Activated T-helper 17 cell treated with anti-CD3 and anti-CD28 coated beads, Interleukin-2, amount 50 U/mL, for 72 hours (primary cell): ENCODE results near the gene INO80. TPM values are rescaled to one million over a fixed set of nuclear protein-coding genes. Genes with fewer than 3 reads are reported as not detected.
A peak's percentile ranks its signal among the peaks of the same experiment; 100 is the strongest.

Source experiments
- ATAC-seq: fragments of 150-1000 bp; cut with Tn5 transposase; replicated peaks from 2 replicates; pipeline ENCODE4 v1.10.0; 2021; ENCODE audit warnings: mild to moderate bottlenecking, moderate library complexity
- H3K27ac Mint-ChIP-seq: one replicate; pipeline ENCODE4 v1.8.0; 2022; ENCODE audit warnings: mixed read lengths
- H3K27me3 Mint-ChIP-seq: one replicate; pipeline ENCODE4 v1.8.0; 2022; ENCODE audit warnings: mixed read lengths
- H3K36me3 Mint-ChIP-seq: one replicate; pipeline ENCODE4 v1.8.0; 2022; ENCODE audit warnings: low read depth, mild to moderate bottlenecking, mixed read lengths
- H3K4me1 Mint-ChIP-seq: one replicate; pipeline ENCODE4 v1.8.0; 2022; ENCODE audit warnings: mixed read lengths
- H3K4me3 Mint-ChIP-seq: one replicate; pipeline ENCODE4 v1.8.0; 2022; ENCODE audit warnings: mild to moderate bottlenecking, mixed read lengths
- H3K9me3 Mint-ChIP-seq: one replicate; pipeline ENCODE4 v1.8.0; 2022; ENCODE audit warnings: mixed read lengths
- total RNA-seq, 2 donors: library from RNA; stranded (reverse); gene quantifications; one replicate each; pipeline ENCODE4 v1.2.3, GENCODE V29; 2022

Gene INO80
- total RNA-seq, 2 donors from 2014 or later = 22.8 to 25.9 TPM

GRCh38 chr15:41043276-41043951 lies 72.7 kb downstream of the INO80 start:
- Mint-ChIP-seq H3K4me3 (no peak overlapping the region), H3K36me3 (peaks cover 100% of the 10 kb centered on the region), H3K4me1 (no peaks in the 10 kb centered on the region), H3K27me3 (no peaks in the 10 kb centered on the region), H3K9me3 (no peaks in the 10 kb centered on the region), H3K27ac (peak overlapping the region; percentile 1)
- no peak for ATAC-seq

GRCh38 chr15:41042851-41043250 lies 73.2 kb downstream of the INO80 start:
- no peaks in the 10 kb centered on the region for H3K27me3 Mint-ChIP-seq
- no peaks in the 10 kb centered on the region for H3K9me3 Mint-ChIP-seq
- peak overlapping the region; percentile 1 for H3K27ac Mint-ChIP-seq
- no peak for ATAC-seq
- no peaks in the 10 kb centered on the region for H3K4me1 Mint-ChIP-seq
- H3K4me3 Mint-ChIP-seq = no peak overlapping the region
- peaks cover 100% of the 10 kb centered on the region for H3K36me3 Mint-ChIP-seq

GRCh38 chr15:41039121-41039520 lies 77.0 kb downstream of the INO80 start:
- Mint-ChIP-seq H3K36me3 (peaks cover 90% of the 10 kb centered on the region), H3K27ac (peak overlapping the region; percentile 7), H3K4me3 (no peak overlapping the region), H3K27me3 (no peaks in the 10 kb centered on the region), H3K9me3 (no peaks in the 10 kb centered on the region), H3K4me1 (peaks cover 2% of the 10 kb centered on the region)
- ATAC-seq = no peak

GRCh38 chr15:41032079-41032328 lies 84.1 kb downstream of the INO80 start:
- Mint-ChIP-seq H3K27me3 (no peaks in the 10 kb centered on the region), H3K27ac (peak overlapping the region; percentile 42), H3K4me3 (no peak overlapping the region), H3K9me3 (no peaks in the 10 kb centered on the region), H3K36me3 (peaks cover 87% of the 10 kb centered on the region), H3K4me1 (peaks cover 4% of the 10 kb centered on the region)
- no peak for ATAC-seq

GRCh38 chr15:41031232-41032078 lies 84.6 kb downstream of the INO80 start:
- Mint-ChIP-seq H3K27ac (peak overlapping the region; percentile 42), H3K36me3 (peaks cover 87% of the 10 kb centered on the region), H3K9me3 (no peaks in the 10 kb centered on the region)

GRCh38 chr15:41028853-41029252 lies 87.2 kb downstream of the INO80 start:
- Mint-ChIP-seq H3K36me3 (peaks cover 91% of the 10 kb centered on the region), H3K27ac (no peak overlapping the region), H3K4me3 (no peak overlapping the region), H3K4me1 (no peaks in the 10 kb centered on the region), H3K9me3 (no peaks in the 10 kb centered on the region), H3K27me3 (no peaks in the 10 kb centered on the region)
- no peak for ATAC-seq

More at GRCh38 chr15:41031232-41032078, 84.6 kb downstream of the INO80 start:
- ATAC-seq = no peak
- H3K4me3 Mint-ChIP-seq = no peak overlapping the region
- H3K4me1 Mint-ChIP-seq = peaks cover 4% of the 10 kb centered on the region
- H3K27me3 Mint-ChIP-seq = no peaks in the 10 kb centered on the region

- Mint-ChIP-seq H3K27me3 (no peaks in the 10 kb centered on the region), H3K4me1 (no peaks in the 10 kb centered on the region), H3K36me3 (peaks cover 92% of the 10 kb centered on the region), H3K27ac (peak overlapping the region; percentile 5), H3K9me3 (no peaks in the 10 kb centered on the region), H3K4me3 (no peak overlapping the region)
- no peak for ATAC-seq
Measured at GRCh38 chr15:41025393-41025792, 90.7 kb downstream of the INO80 start.

GRCh38 chr15:41024885-41025284 lies 91.2 kb downstream of the INO80 start:
- ATAC-seq = no peak
- H3K9me3 Mint-ChIP-seq = no peaks in the 10 kb centered on the region

GRCh38 chr15:41024131-41024530 lies 91.9 kb downstream of the INO80 start:
- no peaks in the 10 kb centered on the region for H3K27me3 Mint-ChIP-seq
- no peak for ATAC-seq

More at GRCh38 chr15:41024885-41025284, 91.2 kb downstream of the INO80 start:
- H3K27me3 Mint-ChIP-seq = no peaks in the 10 kb centered on the region
- no peaks in the 10 kb centered on the region for H3K4me1 Mint-ChIP-seq
- peaks cover 93% of the 10 kb centered on the region for H3K36me3 Mint-ChIP-seq
- no peak overlapping the region for H3K4me3 Mint-ChIP-seq
- H3K27ac Mint-ChIP-seq = peak overlapping the region; percentile 5

GRCh38 chr15:41022487-41023090 lies 93.5 kb downstream of the INO80 start:
- Mint-ChIP-seq H3K4me3 (no peak overlapping the region), H3K4me1 (peaks cover 6% of the 10 kb centered on the region), H3K27me3 (no peaks in the 10 kb centered on the region), H3K9me3 (no peaks in the 10 kb centered on the region), H3K36me3 (peaks cover 96% of the 10 kb centered on the region), H3K27ac (no peak overlapping the region)
- ATAC-seq = no peak

More at GRCh38 chr15:41024131-41024530, 91.9 kb downstream of the INO80 start:
- H3K27ac Mint-ChIP-seq = no peak overlapping the region
- H3K36me3 Mint-ChIP-seq = peaks cover 95% of the 10 kb centered on the region
- H3K9me3 Mint-ChIP-seq = no peaks in the 10 kb centered on the region
- no peaks in the 10 kb centered on the region for H3K4me1 Mint-ChIP-seq
- H3K4me3 Mint-ChIP-seq = no peak overlapping the region

- Mint-ChIP-seq H3K27ac (no peak overlapping the region), H3K9me3 (no peaks in the 10 kb centered on the region), H3K4me3 (no peak overlapping the region), H3K4me1 (peaks cover 12% of the 10 kb centered on the region), H3K36me3 (peaks cover 96% of the 10 kb centered on the region), H3K27me3 (no peaks in the 10 kb centered on the region)
- no peak for ATAC-seq
Measured at GRCh38 chr15:41020829-41021228, 95.3 kb downstream of the INO80 start.

GRCh38 chr15:41020311-41020710 lies 95.8 kb downstream of the INO80 start:
- Mint-ChIP-seq H3K4me3 (no peak overlapping the region), H3K27ac (no peak overlapping the region), H3K4me1 (peaks cover 12% of the 10 kb centered on the region), H3K27me3 (no peaks in the 10 kb centered on the region), H3K9me3 (no peaks in the 10 kb centered on the region), H3K36me3 (peaks cover 96% of the 10 kb centered on the region)
- no peak for ATAC-seq

GRCh38 chr15:41019174-41019573 lies 96.9 kb downstream of the INO80 start:
- no peak overlapping the region for H3K4me3 Mint-ChIP-seq
- no peaks in the 10 kb centered on the region for H3K27me3 Mint-ChIP-seq
- no peak for ATAC-seq
- peak overlapping the region; percentile 22 for H3K27ac Mint-ChIP-seq
- H3K36me3 Mint-ChIP-seq = peaks cover 96% of the 10 kb centered on the region
- H3K9me3 Mint-ChIP-seq = no peaks in the 10 kb centered on the region
- peaks cover 12% of the 10 kb centered on the region for H3K4me1 Mint-ChIP-seq

- Mint-ChIP-seq H3K9me3 (no peaks in the 10 kb centered on the region), H3K4me1 (peaks cover 12% of the 10 kb centered on the region), H3K27me3 (no peaks in the 10 kb centered on the region), H3K27ac (no peak overlapping the region), H3K4me3 (no peak overlapping the region), H3K36me3 (peaks cover 97% of the 10 kb centered on the region)
- ATAC-seq = no peak
Measured at GRCh38 chr15:41018534-41018933, 97.5 kb downstream of the INO80 start.
